Measurements from ENCODE around the gene SCD5.

DNA sequence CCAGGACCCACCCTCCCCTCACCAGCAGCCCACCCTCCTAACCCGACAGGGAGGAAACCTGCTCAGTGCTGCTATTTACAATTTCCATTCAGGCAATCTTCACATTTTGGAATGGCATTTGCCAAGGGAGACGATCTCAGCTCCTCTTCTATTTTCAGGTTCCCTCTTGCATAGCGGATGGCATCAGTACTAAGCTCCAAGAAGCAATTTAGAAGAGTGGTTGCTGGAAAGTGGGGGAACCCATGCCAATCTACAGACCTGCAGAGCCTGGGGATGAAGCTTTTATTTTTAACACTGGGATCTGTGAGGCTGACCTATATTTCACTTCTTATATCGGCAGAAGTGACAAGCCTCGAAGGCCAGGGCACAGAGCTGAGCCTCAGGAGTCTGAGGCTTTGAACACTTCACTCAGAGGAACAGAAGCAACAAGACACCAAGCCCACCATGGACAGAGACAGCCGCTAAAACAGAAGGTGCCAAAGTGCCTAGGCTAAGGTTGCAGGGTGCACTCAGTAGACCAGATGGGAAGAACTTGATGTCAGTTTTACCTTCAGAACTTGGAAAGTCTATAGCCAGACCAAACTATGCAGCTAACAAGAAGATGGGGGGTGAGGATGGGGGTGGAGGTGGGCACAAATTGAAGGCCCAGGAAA is 44.0 kb downstream of the SCD5 start:
- TF ChIP-seq CTCF (IDR thresholded peaks at IDR 0.05) (no peak), POLR2A (IDR thresholded peaks at IDR 0.05) (no peak), EP300 (IDR thresholded peaks at IDR 0.05) (no peak)

Measured in tibial nerve (tissue), 4 donors.